ENCODE measurements around the gene SMIM1. TPM values are rescaled to one million over a fixed set of nuclear protein-coding genes. Genes with fewer than 3 reads are reported as not detected.

Gene SMIM1
- total RNA-seq, 4 donors from 2014 or later, result 1.5 to 5.3 TPM; not detected in 2

DNA sequence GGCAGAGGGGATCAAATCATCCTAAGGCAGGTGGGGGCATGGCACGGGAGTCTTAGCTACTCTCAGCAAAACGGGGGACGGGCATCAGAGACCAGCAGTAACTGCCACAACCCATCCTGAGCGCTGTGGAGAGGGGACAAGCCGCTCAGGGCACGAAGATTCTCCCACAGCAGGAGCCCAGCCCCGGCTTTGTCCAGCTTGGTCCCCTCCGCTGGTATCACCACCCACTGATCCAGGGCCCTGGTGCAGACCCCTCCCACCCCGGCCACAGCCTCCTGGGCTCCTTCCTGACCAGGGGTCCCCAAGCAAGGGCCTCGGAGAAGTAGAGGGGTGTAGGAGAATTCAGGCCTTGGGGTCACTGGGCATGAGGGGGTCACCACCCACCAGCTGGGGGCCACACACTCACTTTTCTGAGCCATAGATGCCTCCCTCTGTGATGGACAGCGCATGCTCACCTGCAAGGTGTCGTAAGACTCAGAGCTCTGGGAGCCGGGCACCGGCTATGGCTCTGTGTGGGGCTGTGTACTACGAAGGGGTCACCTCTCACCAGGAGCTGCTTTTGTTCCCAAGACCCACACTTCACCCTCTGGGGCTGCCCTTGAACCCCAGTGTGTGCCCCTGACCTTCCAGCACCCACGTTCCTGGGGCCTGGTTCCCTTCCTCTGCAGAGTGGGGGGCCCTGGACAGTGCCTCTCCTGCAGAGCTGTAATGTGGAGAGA is 2.3 kb upstream of the SMIM1 start:
- intact Hi-C loops (cut with DNase I), result no loop called here
- 80% methylated on average over 4 of the region's 16 CpGs; no CpG with 5 or more reads in 1 of the 2 donors for WGBS, 2 donors

DNA sequence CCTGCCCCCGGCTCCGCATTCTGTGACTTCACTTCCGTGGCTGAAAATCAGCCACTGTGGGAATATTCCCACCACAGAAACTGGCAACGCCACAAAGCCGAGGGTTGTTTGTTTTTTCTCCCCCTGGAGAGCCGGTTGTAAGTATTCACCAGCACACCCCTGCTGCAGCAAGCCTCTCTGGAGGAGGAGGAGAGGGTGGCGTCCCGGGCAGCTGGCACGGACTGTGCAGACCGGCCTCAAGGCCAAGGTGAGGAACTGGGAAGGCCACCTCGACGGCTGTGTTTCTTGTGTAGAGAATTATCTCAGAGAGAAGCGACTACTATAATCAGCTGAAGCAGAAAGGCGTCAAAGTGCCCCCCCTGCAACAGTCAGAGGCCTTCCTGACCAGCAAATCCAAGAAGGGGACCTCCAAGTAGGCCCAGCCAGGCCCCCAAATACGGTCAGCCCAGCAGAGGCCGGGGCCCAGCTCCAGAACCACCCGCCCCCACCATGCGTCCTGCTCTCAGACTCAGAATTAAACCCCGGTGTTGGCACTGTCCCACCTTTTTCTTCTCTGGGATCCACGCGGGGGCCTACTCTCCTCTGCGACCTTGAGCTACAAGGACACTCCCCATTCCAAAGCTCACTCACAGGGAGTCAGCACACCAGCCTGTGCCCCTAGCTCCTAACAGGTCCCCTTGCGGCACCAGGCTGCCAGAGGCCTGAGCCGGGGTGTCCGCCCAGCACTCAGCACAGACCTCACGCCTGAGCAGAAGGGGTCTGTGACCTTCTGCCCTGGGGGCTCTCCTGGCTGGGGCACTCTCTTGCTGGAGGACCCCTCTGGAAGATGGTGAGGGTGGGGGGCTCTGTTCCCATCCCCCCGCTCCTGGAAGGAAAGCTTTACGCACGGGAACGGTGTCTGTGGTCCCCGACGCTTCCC is 1.2 kb upstream of the SMIM1 start:
- Histone ChIP-seq H3K4me1 (peaks cover 26 to 53% (median 29%) of the 10 kb centered on the region in 3 donors), H3K9me3 (no peaks in the 10 kb centered on the region), H3K27me3 (peaks cover 0 to 46% (median 0%) of the 10 kb centered on the region in 4 donors), H3K27ac (peak overlapping the region in 3 of 4 donors; percentile 9 to 67 (median 58)), H3K4me3 (peak overlapping the region; percentile 48 to 96 (median 59)), H3K36me3 (no peaks in the 10 kb centered on the region)
- TF ChIP-seq, protein P1, sequence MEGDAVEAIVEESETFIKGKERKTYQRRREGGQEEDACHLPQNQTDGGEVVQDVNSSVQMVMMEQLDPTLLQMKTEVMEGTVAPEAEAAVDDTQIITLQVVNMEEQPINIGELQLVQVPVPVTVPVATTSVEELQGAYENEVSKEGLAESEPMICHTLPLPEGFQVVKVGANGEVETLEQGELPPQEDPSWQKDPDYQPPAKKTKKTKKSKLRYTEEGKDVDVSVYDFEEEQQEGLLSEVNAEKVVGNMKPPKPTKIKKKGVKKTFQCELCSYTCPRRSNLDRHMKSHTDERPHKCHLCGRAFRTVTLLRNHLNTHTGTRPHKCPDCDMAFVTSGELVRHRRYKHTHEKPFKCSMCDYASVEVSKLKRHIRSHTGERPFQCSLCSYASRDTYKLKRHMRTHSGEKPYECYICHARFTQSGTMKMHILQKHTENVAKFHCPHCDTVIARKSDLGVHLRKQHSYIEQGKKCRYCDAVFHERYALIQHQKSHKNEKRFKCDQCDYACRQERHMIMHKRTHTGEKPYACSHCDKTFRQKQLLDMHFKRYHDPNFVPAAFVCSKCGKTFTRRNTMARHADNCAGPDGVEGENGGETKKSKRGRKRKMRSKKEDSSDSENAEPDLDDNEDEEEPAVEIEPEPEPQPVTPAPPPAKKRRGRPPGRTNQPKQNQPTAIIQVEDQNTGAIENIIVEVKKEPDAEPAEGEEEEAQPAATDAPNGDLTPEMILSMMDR (IDR thresholded peaks at IDR 0.05), result no peak
- TF ChIP-seq POLR2A (IDR thresholded peaks at IDR 0.05), result no peak
- WGBS, 2 donors, result 38 to 53% methylated on average over 6 to 15 of the region's 32 CpGs
- intact Hi-C loops (cut with DNase I), result no loop called here
- DNase-seq, result no peak

More for the DNA sequence above, 2.3 kb upstream of the SMIM1 start:
- DNase-seq, result no peak
- H3K9me3 ChIP-seq, result no peaks in the 10 kb centered on the region
- no peak overlapping the region for H3K27ac ChIP-seq
- TF ChIP-seq POLR2A (IDR thresholded peaks at IDR 0.05), result no peak
- TF ChIP-seq, protein P1 (IDR thresholded peaks at IDR 0.05), result no peak
- no peak overlapping the region for H3K4me3 ChIP-seq
- H3K4me1 ChIP-seq, result peaks cover 18 to 42% (median 18%) of the 10 kb centered on the region in 3 donors
- no peaks in the 10 kb centered on the region for H3K36me3 ChIP-seq
- peaks cover 0 to 46% (median 0%) of the 10 kb centered on the region in 4 donors for H3K27me3 ChIP-seq

DNA sequence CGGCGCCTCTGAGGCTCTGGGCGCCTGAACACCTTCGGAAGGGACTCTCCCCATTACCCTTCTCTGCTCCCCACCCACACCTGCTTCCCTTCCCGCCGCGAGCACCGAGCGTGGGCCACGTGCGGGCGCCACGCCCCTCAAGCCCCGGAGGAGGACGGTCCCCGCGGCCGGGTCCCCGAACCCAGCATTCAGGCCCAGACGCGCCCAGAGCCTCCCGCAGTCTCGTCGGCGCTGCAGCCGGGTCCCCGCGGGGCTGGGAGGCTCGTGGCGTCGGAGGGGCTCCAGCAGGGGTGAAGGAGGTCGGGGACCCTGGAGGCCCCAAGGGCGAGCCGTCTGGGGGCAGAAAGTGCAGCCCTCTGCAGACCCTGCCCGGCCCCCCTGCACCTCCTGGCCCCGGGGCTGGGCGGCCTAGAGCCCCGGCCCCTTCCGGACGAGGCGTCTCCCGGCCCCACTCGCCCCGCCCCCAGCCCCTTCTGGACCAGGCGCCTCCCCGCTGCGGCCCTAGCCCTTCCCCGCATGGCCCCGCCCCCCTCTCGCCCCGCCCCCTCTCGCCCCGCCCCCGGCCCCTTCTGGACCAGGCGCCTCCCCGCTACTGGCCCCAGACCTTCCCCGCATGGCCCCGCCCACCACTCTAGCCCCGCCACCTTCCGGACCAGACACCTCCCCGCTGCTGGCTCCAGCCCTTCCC is 378 bp upstream of the SMIM1 start:
- peak overlapping the region; percentile 9 to 90 (median 51) for H3K27ac ChIP-seq
- H3K4me1 ChIP-seq, result peaks cover 33 to 61% (median 37%) of the 10 kb centered on the region in 3 donors
- H3K36me3 ChIP-seq, result no peaks in the 10 kb centered on the region
- H3K4me3 ChIP-seq, result peak overlapping the region; percentile 48 to 96 (median 59)
- peaks cover 0 to 38% (median 0%) of the 10 kb centered on the region in 4 donors for H3K27me3 ChIP-seq
- no CpG with 5 or more reads among the region's 61 CpGs for WGBS, 2 donors
- intact Hi-C loops (cut with DNase I), result no loop called here
- DNase-seq, result peak; percentile 54
- no peaks in the 10 kb centered on the region for H3K9me3 ChIP-seq
- peak in 1 of 4 donors; percentile 51 for TF ChIP-seq POLR2A (IDR thresholded peaks at IDR 0.05)
- TF ChIP-seq, protein P1 (IDR thresholded peaks at IDR 0.05), result no peak

- 60% methylated on average over 1 of the region's 16 CpGs; no CpG with 5 or more reads in 1 of the 2 donors for WGBS, 2 donors
- peaks cover 0 to 36% (median 0%) of the 10 kb centered on the region in 4 donors for H3K27me3 ChIP-seq
- intact Hi-C loops (cut with DNase I), result no loop called here
- peaks cover 0 to 7% (median 0%) of the 10 kb centered on the region in 3 donors for H3K36me3 ChIP-seq
- no peak for DNase-seq
- H3K9me3 ChIP-seq, result no peaks in the 10 kb centered on the region
- H3K27ac ChIP-seq, result peak overlapping the region in 2 of 4 donors; percentile 74 to 90
- H3K4me1 ChIP-seq, result peaks cover 35 to 70% (median 39%) of the 10 kb centered on the region in 3 donors
- no peak for TF ChIP-seq POLR2A (IDR thresholded peaks at IDR 0.05)
- TF ChIP-seq, protein P1 (IDR thresholded peaks at IDR 0.05), result no peak
- H3K4me3 ChIP-seq, result peak overlapping the region in 3 of 4 donors; percentile 48 to 96 (median 62)
Measured at GRCh38 chr1:3773572-3774275, 1.2 kb downstream of the SMIM1 start.
